ENCODE data around the gene CDK19.

DNA sequence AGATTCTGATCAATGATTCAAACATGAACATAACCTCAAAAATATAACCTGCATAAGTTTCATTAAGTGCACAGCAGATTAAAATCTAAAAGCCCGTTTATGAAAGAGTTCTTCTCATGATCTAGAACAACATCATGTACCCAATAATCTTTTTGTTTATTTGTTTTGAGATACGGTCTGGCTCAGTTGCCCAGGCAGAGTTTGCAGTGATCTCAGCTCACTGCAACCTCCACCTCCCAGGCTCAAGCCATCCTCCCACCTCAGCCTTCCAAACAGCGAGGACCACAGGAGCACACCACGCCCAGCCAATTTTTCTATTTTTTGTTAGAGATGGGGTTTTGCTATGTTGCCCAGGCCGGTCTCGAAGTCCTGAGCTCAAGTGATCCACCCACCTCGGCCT lies 149.7 kb downstream of the CDK19 start:
- no peak for TF ChIP-seq CTCF (conservative IDR thresholded peaks at IDR 0.05; ENCODE audit: low read depth in 2 of 2)
- no peak for TF ChIP-seq EZH2 (IDR thresholded peaks at IDR 0.05; ENCODE audit: low read depth, unreplicated experiment)
- TF ChIP-seq STAT1 (IDR thresholded peaks at IDR 0.05; ENCODE audit: unreplicated experiment), result no peak
- TF ChIP-seq EZH2phosphoT487 (IDR thresholded peaks at IDR 0.05; ENCODE audit: unreplicated experiment), result no peak
- TF ChIP-seq POLR2AphosphoS5 (IDR thresholded peaks at IDR 0.05; ENCODE audit: low read depth), result no peak
- TF ChIP-seq REST (IDR thresholded peaks at IDR 0.05; ENCODE audit: unreplicated experiment), result no peak
- TF ChIP-seq CREB1 (CRISPR knock-in tag; IDR thresholded peaks at IDR 0.05; ENCODE audit: low read depth), result no peak
- TF ChIP-seq, protein P1, sequence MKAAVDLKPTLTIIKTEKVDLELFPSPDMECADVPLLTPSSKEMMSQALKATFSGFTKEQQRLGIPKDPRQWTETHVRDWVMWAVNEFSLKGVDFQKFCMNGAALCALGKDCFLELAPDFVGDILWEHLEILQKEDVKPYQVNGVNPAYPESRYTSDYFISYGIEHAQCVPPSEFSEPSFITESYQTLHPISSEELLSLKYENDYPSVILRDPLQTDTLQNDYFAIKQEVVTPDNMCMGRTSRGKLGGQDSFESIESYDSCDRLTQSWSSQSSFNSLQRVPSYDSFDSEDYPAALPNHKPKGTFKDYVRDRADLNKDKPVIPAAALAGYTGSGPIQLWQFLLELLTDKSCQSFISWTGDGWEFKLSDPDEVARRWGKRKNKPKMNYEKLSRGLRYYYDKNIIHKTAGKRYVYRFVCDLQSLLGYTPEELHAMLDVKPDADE (IDR thresholded peaks at IDR 0.05), result no peak
- no peak for TF ChIP-seq NANOG (IDR thresholded peaks at IDR 0.05; ENCODE audit: borderline replicate concordance)
- TF ChIP-seq JUNB (IDR thresholded peaks at IDR 0.05; ENCODE audit: unreplicated experiment), result no peak
- no peak for TF ChIP-seq ZNF331 (CRISPR knock-in tag; IDR thresholded peaks at IDR 0.05; ENCODE audit: low read depth)
